ENCODE data around the gene NT5DC3.

GRCh38 chr12:103846415-103846814 lies 5.4 kb upstream of the NT5DC3 start:
- TF ChIP-seq CTCF (IDR thresholded peaks at IDR 0.05; ENCODE audit: poor library complexity) (no peak), EZH2 (IDR thresholded peaks at IDR 0.05; ENCODE audit: borderline replicate concordance) (no peak), EZH2phosphoT487 (IDR thresholded peaks at IDR 0.05; ENCODE audit: low read depth, severe bottlenecking, unreplicated experiment) (no peak)

Measured in hepatocyte (in vitro differentiated cells).